HG02798 (cell line): ENCODE results near the gene NUDT19.
"Not testable (repeated sequence)": the region's sequence is repeated elsewhere in the genome, so short reads cannot be mapped to it uniquely, and the experiment has no call there.

Experiments used
- ATAC-seq: cut with Tn5 transposase; IDR thresholded peaks from one replicate; pipeline ENCODE4 v1.9.1; 2021; ENCODE audit warnings: mild to moderate bottlenecking; ENCODE audit not compliant: unreplicated experiment, poor library complexity

NUDT19 gene

GRCh38 chr19:32704006-32704405 is 12.4 kb downstream of the NUDT19 start:
- not testable (repeated sequence) for ATAC-seq

GRCh38 chr19:32708457-32708856 is 16.8 kb downstream of the NUDT19 start:
- ATAC-seq, result no peak

- no peak for ATAC-seq
Observed at GRCh38 chr19:32709032-32709431, 17.4 kb downstream of the NUDT19 start.

- no peak for ATAC-seq
Observed at GRCh38 chr19:32711747-32712146, 20.1 kb downstream of the NUDT19 start.

GRCh38 chr19:32716203-32716602 is 24.6 kb downstream of the NUDT19 start:
- not testable (repeated sequence) for ATAC-seq

- no peak for ATAC-seq
Observed at GRCh38 chr19:32717496-32717895, 25.9 kb downstream of the NUDT19 start.

GRCh38 chr19:32718286-32718685 is 26.7 kb downstream of the NUDT19 start:
- no peak for ATAC-seq

- no peak for ATAC-seq
Observed at GRCh38 chr19:32719611-32720059, 28.0 kb downstream of the NUDT19 start, which contains the start of gene TDRD12. Gene TDRD12 (plus strand): TSS chr19:32719767. CDS start chr19:32720073, 306 bp downstream.

- ATAC-seq, result no peak
Observed at GRCh38 chr19:32720216-32720935, 28.8 kb downstream of the NUDT19 start.

GRCh38 chr19:32720936-32721250 is 29.3 kb downstream of the NUDT19 start:
- no peak for ATAC-seq

- ATAC-seq, result no peak
Observed at GRCh38 chr19:32735936-32736335, 44.3 kb downstream of the NUDT19 start.

- ATAC-seq, result no peak
Observed at GRCh38 chr19:32743021-32743420, 51.4 kb downstream of the NUDT19 start.

- no peak for ATAC-seq
Observed at GRCh38 chr19:32743447-32743846, 51.8 kb downstream of the NUDT19 start.

GRCh38 chr19:32744555-32745325 is 53.1 kb downstream of the NUDT19 start:
- no peak for ATAC-seq

GRCh38 chr19:32745594-32746251 is 54.1 kb downstream of the NUDT19 start:
- ATAC-seq, result not testable (repeated sequence)

GRCh38 chr19:32746631-32747196 is 55.1 kb downstream of the NUDT19 start:
- ATAC-seq, result not testable (repeated sequence)

- ATAC-seq, result no peak
Observed at GRCh38 chr19:32748497-32748896, 56.9 kb downstream of the NUDT19 start.

- no peak for ATAC-seq
Observed at GRCh38 chr19:32748948-32749347, 57.3 kb downstream of the NUDT19 start.

- ATAC-seq, result no peak
Observed at GRCh38 chr19:32749361-32749760, 57.7 kb downstream of the NUDT19 start.

- ATAC-seq, result no peak
Observed at GRCh38 chr19:32750441-32751055, 58.9 kb downstream of the NUDT19 start.
